Gastroesophageal sphincter (tissue), 4 donors: Measurements from ENCODE around the gene TTLL13. TPM values are rescaled to one million over a fixed set of nuclear protein-coding genes. Genes with fewer than 3 reads are reported as not detected.

ENCODE experiments used
- ATAC-seq: fragments of 150-250 bp; one replicate; pipeline ENCODE4 v1.9.1; 2016; ENCODE audit warnings: mild to moderate bottlenecking, moderate library complexity
- H3K27ac ChIP-seq, 4 donors: fragments of 200-600 bp; sonication (generic) in 3 of 4; 1 replicate in 3 of 4; 2 replicates in 1 of 4; pipeline ENCODE4 v1.5.1; 2016 to 2019
- H3K27me3 ChIP-seq: fragments of 200-600 bp; sonication (generic); one replicate; pipeline ENCODE4 v1.5.1; 2019
- H3K36me3 ChIP-seq, 2 donors: fragments of 200-600 bp; sonication (generic); one replicate each; pipeline ENCODE4 v1.5.1; 2019; ENCODE audit warnings: control low read depth in 1 of 2
- H3K4me1 ChIP-seq, 3 donors: fragments of 200-600 bp; sonication (generic); 1 replicate in 2 of 3; 2 replicates in 1 of 3; pipeline ENCODE4 v1.5.1; 2016 to 2019; ENCODE audit warnings: control low read depth in 2 of 3
- H3K4me3 ChIP-seq, 2 donors: fragments of 200-600 bp; sonication (generic); one replicate each; pipeline ENCODE4 v1.5.1; 2019; ENCODE audit warnings: mild to moderate bottlenecking in 1 of 2, moderate library complexity in 1 of 2
- H3K9me3 ChIP-seq, 3 donors: fragments of 200-600 bp; sonication (generic); one replicate each; pipeline ENCODE4 v1.5.1; 2017 to 2019; ENCODE audit warnings: control low read depth in 2 of 3
- CTCF ChIP-seq, 4 experiments: fragments of 200-600 bp in 2 of 4; fragments of 450-650 bp in 2 of 4; sonication (generic) in 1 of 4; IDR thresholded peaks; one replicate each; pipeline ENCODE4 v1.5.1; 2017 to 2019; ENCODE audit warnings: antibody characterized with exemption in 4 of 4, mild to moderate bottlenecking in 2 of 4, moderate library complexity in 2 of 4
- EP300 ChIP-seq: sonication (generic); formaldehyde crosslinking; IDR thresholded peaks from one replicate; pipeline ENCODE4 v1.6.1; 2017; ENCODE audit warnings: antibody characterized with exemption, mild to moderate bottlenecking
- POLR2A ChIP-seq, 2 donors: fragments of 450-650 bp; IDR thresholded peaks; one replicate each; pipeline ENCODE4 v1.6.1; 2017; ENCODE audit warnings: antibody characterized with exemption in 2 of 2, mild to moderate bottlenecking in 2 of 2, moderate library complexity in 1 of 2
- POLR2AphosphoS5 ChIP-seq: sonication (generic); formaldehyde crosslinking; IDR thresholded peaks from one replicate; pipeline ENCODE4 v1.6.1; 2017; ENCODE audit warnings: antibody characterized with exemption
- WGBS, 2 donors: methylation state at CpG; one replicate each; pipeline ENCODE4 v1.1.5; 2018; ENCODE audit warnings: low coverage in 1 of 2; 5-methylcytosine and 5-hydroxymethylcytosine counted together
- small RNA-seq, 4 donors: library from RNA; depleted of rRNA; stranded (forward); fragments of <200 nt; gene quantifications; one replicate each; pipeline ENCODE3, GENCODE V24; 2016
- total RNA-seq, 4 donors: library from RNA; depleted of rRNA; stranded (reverse); fragments of >200 nt; gene quantifications; one replicate each; pipeline ENCODE4 v1.1.0, GENCODE V29; 2016

TTLL13 gene
- total RNA-seq, 4 donors from 2014 or later, result 0.54 TPM; not detected in 3

GRCh38 chr15:90307661-90308060, 58.3 kb downstream of the TTLL13 start:
- 84% methylated on average over 2 of the region's 2 CpGs; no CpG with 5 or more reads in 1 of the 2 donors for WGBS, 2 donors
- Histone ChIP-seq H3K9me3 (no peaks in the 10 kb centered on the region), H3K4me3 (no peak overlapping the region), H3K36me3 (no peaks in the 10 kb centered on the region), H3K4me1 (no peaks in the 10 kb centered on the region), H3K27me3 (no peaks in the 10 kb centered on the region), H3K27ac (no peak overlapping the region)
- TF ChIP-seq POLR2A (IDR thresholded peaks at IDR 0.05) (no peak), EP300 (no peak), POLR2AphosphoS5 (no peak), CTCF (IDR thresholded peaks at IDR 0.05) (no peak)
- no peak for ATAC-seq

DNA sequence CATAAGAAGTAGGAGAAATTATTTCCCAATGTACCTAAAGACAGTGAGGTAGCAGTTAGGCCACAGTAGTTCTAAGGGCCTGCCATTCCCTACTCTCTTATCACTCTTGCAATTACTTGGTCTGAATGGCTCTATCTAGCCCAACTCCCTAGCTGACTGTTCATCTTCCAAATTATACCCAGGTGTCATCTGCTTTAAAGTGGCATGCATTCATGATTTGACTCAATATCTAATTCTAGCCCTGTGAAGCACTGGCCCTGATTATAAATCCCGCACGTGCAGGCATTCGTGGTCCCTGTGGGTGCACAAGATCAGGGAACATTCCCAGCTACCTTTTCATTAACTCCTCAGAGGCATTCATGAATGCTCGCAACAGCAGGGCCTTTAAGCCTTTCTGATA, 59.7 kb downstream of the TTLL13 start:
- Histone ChIP-seq H3K4me1 (no peaks in the 10 kb centered on the region), H3K9me3 (no peaks in the 10 kb centered on the region), H3K4me3 (no peak overlapping the region), H3K27me3 (no peaks in the 10 kb centered on the region), H3K36me3 (no peaks in the 10 kb centered on the region), H3K27ac (no peak overlapping the region)
- TF ChIP-seq POLR2AphosphoS5, result no peak
- no peak for TF ChIP-seq CTCF (IDR thresholded peaks at IDR 0.05)
- TF ChIP-seq EP300, result no peak
- no peak for TF ChIP-seq POLR2A (IDR thresholded peaks at IDR 0.05)
- no peak for ATAC-seq
- 90 to 94% methylated on average over 4 of the region's 4 CpGs for WGBS, 2 donors

Small RNA genes within 50 kb of the gene (small RNA-seq; reads per million reads assigned to genes)
- gene AC091167.3, result 0 reads per million in 4 donors
- 0 reads per million in 4 donors for gene RN7SL736P

Other genes starting within 250 kb of the TTLL13 start
- gene ZNF710, start 248.2 kb upstream of the TTLL13 start, total RNA-seq, result 10 to 100 TPM in 3 of 4 donors, 1 to 10 TPM in 1; 7.3 to 13.2 (median 11.4) TPM
- gene IDH2, start 147.1 kb upstream of the TTLL13 start, total RNA-seq, result 100 to 1,000 TPM in 3 of 4 donors, 10 to 100 TPM in 1; 45.2 to 289 (median 132) TPM
- gene SEMA4B, start 48.2 kb upstream of the TTLL13 start, total RNA-seq, result 10 to 100 TPM; 18.7 to 44.9 (median 41.9) TPM
- gene CIB1, start 15.6 kb upstream of the TTLL13 start, total RNA-seq, result 10 to 100 TPM; 22.8 to 35.6 (median 25.5) TPM
- gene GDPGP1, start 15.3 kb upstream of the TTLL13 start, total RNA-seq, result 1 to 10 TPM; 2.0 to 8.9 (median 7.5) TPM
- 100 to 1,000 TPM; 127 to 182 (median 151) TPM for gene NGRN, start 16.1 kb downstream of the TTLL13 start, total RNA-seq
- 10 to 100 TPM in 1 of 4 donors, 1 to 10 TPM in 2, under 1 TPM in 1; 0.78 to 17.2 (median 1.1) TPM for gene ZNF774, start 102.7 kb downstream of the TTLL13 start, total RNA-seq
- 100 to 1,000 TPM; 210 to 360 (median 245) TPM for gene IQGAP1, start 138.7 kb downstream of the TTLL13 start, total RNA-seq